ENCODE measurements around the gene ACIN1.
"Not testable (repeated sequence)": the region's sequence is repeated elsewhere in the genome, so short reads cannot be mapped to it uniquely, and the experiment has no call there.

Gene ACIN1

GRCh38 chr14:23121361-23121771, 26.4 kb upstream of the ACIN1 start:
- no peak for DNase-seq

GRCh38 chr14:23120541-23121251, 25.8 kb upstream of the ACIN1 start:
- DNase-seq: peak; percentile 100

GRCh38 chr14:23119363-23120327, 24.7 kb upstream of the ACIN1 start:
- DNase-seq: no peak

- no peak for DNase-seq
Measured at GRCh38 chr14:23118506-23119362, 23.8 kb upstream of the ACIN1 start, which contains the start of gene CEBPE. TSS of gene CEBPE (minus strand) at chr14:23119255. CDS start at chr14:23119091, 164 bp downstream.

GRCh38 chr14:23117371-23118020, 22.6 kb upstream of the ACIN1 start:
- no peak for DNase-seq

GRCh38 chr14:23115918-23116317, 21.0 kb upstream of the ACIN1 start:
- no peak for DNase-seq

GRCh38 chr14:23115039-23115731, 20.2 kb upstream of the ACIN1 start:
- DNase-seq: peak; percentile 85

- DNase-seq: no peak
Measured at GRCh38 chr14:23114669-23115038, 19.7 kb upstream of the ACIN1 start.

GRCh38 chr14:23114120-23114458, 19.2 kb upstream of the ACIN1 start:
- no peak for DNase-seq

- DNase-seq: no peak
Measured at GRCh38 chr14:23113431-23114119, 18.6 kb upstream of the ACIN1 start.

- DNase-seq: no peak
Measured at GRCh38 chr14:23112359-23113178, 17.6 kb upstream of the ACIN1 start.

- no peak for DNase-seq
Measured at GRCh38 chr14:23110579-23111365, 15.8 kb upstream of the ACIN1 start.

- no peak for DNase-seq
Measured at GRCh38 chr14:23109769-23110168, 14.8 kb upstream of the ACIN1 start.

- DNase-seq: not testable (repeated sequence)
Measured at GRCh38 chr14:23108169-23108568, 13.2 kb upstream of the ACIN1 start.

- not testable (repeated sequence) for DNase-seq
Measured at GRCh38 chr14:23107620-23108019, 12.7 kb upstream of the ACIN1 start.

- DNase-seq: no peak
Measured at GRCh38 chr14:23106747-23107045, 11.8 kb upstream of the ACIN1 start.

- no peak for DNase-seq
Measured at GRCh38 chr14:23105348-23105824, 10.4 kb upstream of the ACIN1 start.

GRCh38 chr14:23104591-23105347, 9.8 kb upstream of the ACIN1 start, which contains the start of gene CIROP:
TSS of gene CIROP (minus strand) at chr14:23104989. CDS start at chr14:23104920, 69 bp downstream.
- peak; percentile 89 for DNase-seq
